ENCODE data around the gene AMOT.

AMOT gene

DNA sequence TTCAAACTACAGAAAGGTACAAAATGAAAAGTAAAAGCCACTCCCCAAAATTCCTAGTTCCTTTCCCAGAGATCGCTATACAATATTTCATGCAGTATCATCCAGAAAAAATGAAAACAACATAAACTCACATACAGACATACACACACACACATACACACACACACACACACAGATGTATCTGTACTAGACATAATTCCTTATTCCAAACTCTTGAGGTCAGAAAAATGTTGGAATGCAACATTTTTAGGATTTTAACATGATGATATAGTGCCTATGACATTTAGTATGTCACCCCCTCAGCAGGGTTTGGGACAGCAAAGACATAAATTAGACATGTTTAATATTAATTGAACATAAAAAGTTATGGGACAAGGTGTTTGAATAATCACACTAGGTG, 87.5 kb downstream of the AMOT start:
- H3K4me1 ChIP-seq (ENCODE audit: control insufficient read depth, insufficient read depth, low read length) = no peaks in the 10 kb centered on the region
- H3K27ac ChIP-seq (ENCODE audit: extremely low read depth, low read depth, low read length) = no peak overlapping the region
- no peak for TF ChIP-seq ZNF561 (tag by site-specific recombination; IDR thresholded peaks at IDR 0.05; ENCODE audit: borderline replicate concordance)
- TF ChIP-seq ZNF391 (tag by site-specific recombination; IDR thresholded peaks at IDR 0.05; ENCODE audit: borderline replicate concordance, low read depth) = no peak
- no peak for TF ChIP-seq ZNF280D (tag by site-specific recombination; IDR thresholded peaks at IDR 0.05)
- TF ChIP-seq ZNF26 (tag by site-specific recombination; IDR thresholded peaks at IDR 0.05) = no peak
- no peak for TF ChIP-seq ZNF707 (tag by site-specific recombination; IDR thresholded peaks at IDR 0.05)
- TF ChIP-seq, protein P1, sequence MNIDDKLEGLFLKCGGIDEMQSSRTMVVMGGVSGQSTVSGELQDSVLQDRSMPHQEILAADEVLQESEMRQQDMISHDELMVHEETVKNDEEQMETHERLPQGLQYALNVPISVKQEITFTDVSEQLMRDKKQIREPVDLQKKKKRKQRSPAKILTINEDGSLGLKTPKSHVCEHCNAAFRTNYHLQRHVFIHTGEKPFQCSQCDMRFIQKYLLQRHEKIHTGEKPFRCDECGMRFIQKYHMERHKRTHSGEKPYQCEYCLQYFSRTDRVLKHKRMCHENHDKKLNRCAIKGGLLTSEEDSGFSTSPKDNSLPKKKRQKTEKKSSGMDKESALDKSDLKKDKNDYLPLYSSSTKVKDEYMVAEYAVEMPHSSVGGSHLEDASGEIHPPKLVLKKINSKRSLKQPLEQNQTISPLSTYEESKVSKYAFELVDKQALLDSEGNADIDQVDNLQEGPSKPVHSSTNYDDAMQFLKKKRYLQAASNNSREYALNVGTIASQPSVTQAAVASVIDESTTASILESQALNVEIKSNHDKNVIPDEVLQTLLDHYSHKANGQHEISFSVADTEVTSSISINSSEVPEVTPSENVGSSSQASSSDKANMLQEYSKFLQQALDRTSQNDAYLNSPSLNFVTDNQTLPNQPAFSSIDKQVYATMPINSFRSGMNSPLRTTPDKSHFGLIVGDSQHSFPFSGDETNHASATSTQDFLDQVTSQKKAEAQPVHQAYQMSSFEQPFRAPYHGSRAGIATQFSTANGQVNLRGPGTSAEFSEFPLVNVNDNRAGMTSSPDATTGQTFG (tag by site-specific recombination; IDR thresholded peaks at IDR 0.05; ENCODE audit: borderline replicate concordance) = no peak
- no peak for TF ChIP-seq ZNF610 (tag by site-specific recombination; IDR thresholded peaks at IDR 0.05; ENCODE audit: borderline replicate concordance)
- no peak for TF ChIP-seq ZNF488 (tag by site-specific recombination; IDR thresholded peaks at IDR 0.05)
- TF ChIP-seq, protein P2, sequence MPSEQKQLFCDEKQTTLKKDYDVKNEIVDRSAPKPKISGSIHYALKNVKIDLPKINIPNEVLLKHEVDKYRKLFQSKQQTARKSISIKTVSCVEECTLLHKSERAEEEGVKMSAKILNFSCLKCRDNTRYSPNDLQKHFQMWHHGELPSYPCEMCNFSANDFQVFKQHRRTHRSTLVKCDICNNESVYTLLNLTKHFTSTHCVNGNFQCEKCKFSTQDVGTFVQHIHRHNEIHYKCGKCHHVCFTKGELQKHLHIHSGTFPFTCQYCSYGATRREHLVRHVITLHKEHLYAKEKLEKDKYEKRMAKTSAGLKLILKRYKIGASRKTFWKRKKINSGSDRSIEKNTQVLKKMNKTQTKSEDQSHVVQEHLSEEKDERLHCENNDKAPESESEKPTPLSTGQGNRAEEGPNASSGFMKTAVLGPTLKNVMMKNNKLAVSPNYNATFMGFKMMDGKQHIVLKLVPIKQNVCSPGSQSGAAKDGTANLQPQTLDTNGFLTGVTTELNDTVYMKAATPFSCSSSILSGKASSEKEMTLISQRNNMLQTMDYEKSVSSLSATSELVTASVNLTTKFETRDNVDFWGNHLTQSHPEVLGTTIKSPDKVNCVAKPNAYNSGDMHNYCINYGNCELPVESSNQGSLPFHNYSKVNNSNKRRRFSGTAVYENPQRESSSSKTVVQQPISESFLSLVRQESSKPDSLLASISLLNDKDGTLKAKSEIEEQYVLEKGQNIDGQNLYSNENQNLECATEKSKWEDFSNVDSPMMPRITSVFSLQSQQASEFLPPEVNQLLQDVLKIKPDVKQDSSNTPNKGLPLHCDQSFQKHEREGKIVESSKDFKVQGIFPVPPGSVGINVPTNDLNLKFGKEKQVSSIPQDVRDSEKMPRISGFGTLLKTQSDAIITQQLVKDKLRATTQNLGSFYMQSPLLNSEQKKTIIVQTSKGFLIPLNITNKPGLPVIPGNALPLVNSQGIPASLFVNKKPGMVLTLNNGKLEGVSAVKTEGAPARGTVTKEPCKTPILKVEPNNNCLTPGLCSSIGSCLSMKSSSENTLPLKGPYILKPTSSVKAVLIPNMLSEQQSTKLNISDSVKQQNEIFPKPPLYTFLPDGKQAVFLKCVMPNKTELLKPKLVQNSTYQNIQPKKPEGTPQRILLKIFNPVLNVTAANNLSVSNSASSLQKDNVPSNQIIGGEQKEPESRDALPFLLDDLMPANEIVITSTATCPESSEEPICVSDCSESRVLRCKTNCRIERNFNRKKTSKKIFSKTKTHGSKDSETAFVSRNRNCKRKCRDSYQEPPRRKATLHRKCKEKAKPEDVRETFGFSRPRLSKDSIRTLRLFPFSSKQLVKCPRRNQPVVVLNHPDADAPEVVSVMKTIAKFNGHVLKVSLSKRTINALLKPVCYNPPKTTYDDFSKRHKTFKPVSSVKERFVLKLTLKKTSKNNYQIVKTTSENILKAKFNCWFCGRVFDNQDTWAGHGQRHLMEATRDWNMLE (tag by site-specific recombination; conservative IDR thresholded peaks at IDR 0.05; ENCODE audit: low read depth) = no peak
- TF ChIP-seq, protein P3, sequence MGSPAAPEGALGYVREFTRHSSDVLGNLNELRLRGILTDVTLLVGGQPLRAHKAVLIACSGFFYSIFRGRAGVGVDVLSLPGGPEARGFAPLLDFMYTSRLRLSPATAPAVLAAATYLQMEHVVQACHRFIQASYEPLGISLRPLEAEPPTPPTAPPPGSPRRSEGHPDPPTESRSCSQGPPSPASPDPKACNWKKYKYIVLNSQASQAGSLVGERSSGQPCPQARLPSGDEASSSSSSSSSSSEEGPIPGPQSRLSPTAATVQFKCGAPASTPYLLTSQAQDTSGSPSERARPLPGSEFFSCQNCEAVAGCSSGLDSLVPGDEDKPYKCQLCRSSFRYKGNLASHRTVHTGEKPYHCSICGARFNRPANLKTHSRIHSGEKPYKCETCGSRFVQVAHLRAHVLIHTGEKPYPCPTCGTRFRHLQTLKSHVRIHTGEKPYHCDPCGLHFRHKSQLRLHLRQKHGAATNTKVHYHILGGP (tag by site-specific recombination; IDR thresholded peaks at IDR 0.05) = no peak
- H3K9me3 ChIP-seq (ENCODE audit: control insufficient read depth, insufficient read depth, low read depth, low read length) = no peaks in the 10 kb centered on the region
- no peak overlapping the region for H3K4me3 ChIP-seq (ENCODE audit: low read depth, low read length)
- H3K36me3 ChIP-seq (ENCODE audit: control insufficient read depth in 2 of 2, insufficient read depth in 1 of 2, low read length in 2 of 2) = no peaks in the 10 kb centered on the region
- CTCF ChIA-PET = no interaction called here
- POLR2A ChIA-PET = no interaction called here
